ENCODE measurements around the gene NCAM1. TPM values are rescaled to one million over a fixed set of nuclear protein-coding genes. Genes with fewer than 3 reads are reported as not detected.

Gene NCAM1
- total RNA-seq, 6 experiments from 2014 or later = 1.2 to 2.4 (median 1.8) TPM

DNA sequence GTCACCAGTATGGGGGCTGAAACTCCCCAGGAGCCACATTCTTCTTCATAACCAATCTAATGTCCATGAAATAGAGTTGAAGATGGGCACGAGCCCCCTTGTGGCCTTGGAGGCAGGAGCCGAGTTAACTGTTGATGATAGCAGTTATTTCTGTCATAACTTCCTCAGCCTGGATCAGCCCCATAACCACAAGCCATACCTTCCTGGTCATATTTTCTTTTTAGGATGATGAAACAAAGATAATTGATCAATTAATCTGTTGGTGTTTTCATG, 288.2 kb downstream of the NCAM1 start:
- H3K4me3 ChIP-seq = no peak overlapping the region
- H3K4me1 ChIP-seq = no peaks in the 10 kb centered on the region
- no peak for TF ChIP-seq POLR2A (IDR thresholded peaks at IDR 0.05)
- no peak for TF ChIP-seq CTCF (IDR thresholded peaks at IDR 0.05)
- 21% methylated on average over 2 of the region's 2 CpGs for WGBS (ENCODE audit: insufficient coverage, low coverage, low lambda C conversion rate, missing lambda C conversion rate)
- no peaks in the 10 kb centered on the region for H3K9me3 ChIP-seq
- ATAC-seq (no peak), DNase-seq (no peak)
- no peaks in the 10 kb centered on the region for H3K27me3 ChIP-seq
- H3K36me3 ChIP-seq = no peaks in the 10 kb centered on the region
- intact Hi-C loops (cut with DNase I) = no loop called here
- H3K27ac ChIP-seq = no peak overlapping the region

DNA sequence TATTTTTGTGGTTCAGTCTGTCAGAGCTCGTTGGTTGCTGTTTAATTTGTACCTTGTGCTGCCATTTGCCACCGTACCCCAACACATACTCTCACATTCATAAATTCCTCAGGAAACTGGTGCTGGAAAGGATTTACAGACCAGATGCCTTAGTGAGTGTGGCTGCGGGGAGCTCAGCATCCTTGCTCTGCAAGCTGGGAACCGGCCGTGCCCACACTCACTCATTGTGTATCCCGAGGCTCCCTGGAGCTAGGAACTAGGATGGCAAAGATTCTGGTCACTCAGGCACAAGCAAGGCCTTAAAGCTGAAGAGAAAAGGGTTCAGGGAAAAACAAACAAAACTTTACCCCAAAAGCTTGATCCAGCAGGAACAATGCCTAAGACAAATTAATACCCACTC, 288.6 kb downstream of the NCAM1 start:
- 67% methylated on average over 2 of the region's 6 CpGs for WGBS (ENCODE audit: insufficient coverage, low coverage, low lambda C conversion rate, missing lambda C conversion rate)
- Histone ChIP-seq H3K9me3 (no peaks in the 10 kb centered on the region), H3K27me3 (no peaks in the 10 kb centered on the region), H3K36me3 (no peaks in the 10 kb centered on the region), H3K4me3 (no peak overlapping the region), H3K27ac (no peak overlapping the region), H3K4me1 (no peaks in the 10 kb centered on the region)
- no peak for DNase-seq
- intact Hi-C loops (cut with DNase I) = no loop called here
- no peak for TF ChIP-seq POLR2A (IDR thresholded peaks at IDR 0.05)
- no peak for TF ChIP-seq CTCF (IDR thresholded peaks at IDR 0.05)
- no peak for ATAC-seq

DNA sequence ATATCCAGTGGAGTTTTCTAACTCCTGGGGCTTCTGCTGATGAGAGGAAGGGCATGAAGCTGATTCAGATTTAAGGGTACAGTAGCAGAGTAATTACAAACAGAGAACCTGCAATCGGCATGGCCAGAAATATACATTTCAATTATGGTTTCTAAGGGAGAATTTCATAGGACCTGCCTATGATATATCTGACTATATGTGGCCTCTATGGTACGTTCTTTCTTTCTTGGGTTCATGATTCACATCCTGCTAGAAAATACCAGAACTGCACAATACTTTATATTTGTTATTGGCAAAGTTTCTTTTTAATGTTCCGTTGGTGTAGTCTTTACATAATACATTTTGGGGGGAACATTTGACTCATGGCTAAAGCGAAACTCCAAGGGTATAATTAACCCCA, 290.1 kb downstream of the NCAM1 start:
- no peaks in the 10 kb centered on the region for H3K4me1 ChIP-seq
- H3K27ac ChIP-seq = no peak overlapping the region
- DNase-seq = no peak
- WGBS (ENCODE audit: insufficient coverage, low coverage, low lambda C conversion rate, missing lambda C conversion rate) = 68% methylated on average over 4 of the region's 4 CpGs
- no peak for ATAC-seq
- no peaks in the 10 kb centered on the region for H3K9me3 ChIP-seq
- H3K4me3 ChIP-seq = no peak overlapping the region
- intact Hi-C loops (cut with DNase I) = no loop called here
- TF ChIP-seq POLR2A (IDR thresholded peaks at IDR 0.05) (no peak), CTCF (IDR thresholded peaks at IDR 0.05) (no peak)
- H3K27me3 ChIP-seq = no peaks in the 10 kb centered on the region
- H3K36me3 ChIP-seq = no peaks in the 10 kb centered on the region

DNA sequence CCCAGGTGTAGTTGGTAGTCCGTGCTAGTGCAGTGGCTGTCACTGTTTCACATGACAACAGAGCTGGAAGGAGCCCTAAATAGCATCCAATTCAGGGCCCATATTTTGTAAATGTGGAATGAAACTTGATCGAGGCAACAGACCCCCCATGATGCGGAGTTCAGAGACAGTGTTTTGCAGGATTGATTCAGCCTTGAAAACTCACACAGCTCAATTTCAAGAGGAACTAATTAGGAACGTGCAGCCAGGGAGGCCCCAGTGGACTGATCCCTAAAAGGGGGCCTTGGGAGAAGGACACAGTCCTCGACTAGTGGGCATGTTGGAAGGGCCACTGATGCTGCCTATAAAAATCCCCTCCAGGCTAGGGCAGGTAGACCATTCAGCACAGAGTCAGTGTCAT, 292.2 kb downstream of the NCAM1 start:
- intact Hi-C loops (cut with DNase I) = no loop called here
- ATAC-seq = no peak

More for the DNA sequence above, 292.2 kb downstream of the NCAM1 start:
- no peak overlapping the region for H3K4me3 ChIP-seq
- no peak overlapping the region for H3K27ac ChIP-seq
- TF ChIP-seq CTCF (IDR thresholded peaks at IDR 0.05) (no peak), POLR2A (IDR thresholded peaks at IDR 0.05) (no peak)
- H3K36me3 ChIP-seq = no peaks in the 10 kb centered on the region
- no peaks in the 10 kb centered on the region for H3K4me1 ChIP-seq
- 51% methylated on average over 2 of the region's 5 CpGs for WGBS (ENCODE audit: insufficient coverage, low coverage, low lambda C conversion rate, missing lambda C conversion rate)
- no peak for DNase-seq
- H3K27me3 ChIP-seq = no peaks in the 10 kb centered on the region
- no peaks in the 10 kb centered on the region for H3K9me3 ChIP-seq

All from right lobe of liver (tissue), 6 donors.